Measurements from ENCODE around the gene NHSL1. TPM values are rescaled to one million over a fixed set of nuclear protein-coding genes. Genes with fewer than 3 reads are reported as not detected.
A peak's percentile ranks its signal among the peaks of the same experiment; 100 is the strongest.

NHSL1 gene
- total RNA-seq, 6 experiments from 2014 or later: 19.8 to 54.2 (median 28.5) TPM

GRCh38 chr6:138527411-138528088, 28.3 kb upstream of the NHSL1 start:
- intact Hi-C loops (cut with DNase I): no loop called here
- DNase-seq: no peak
- Histone ChIP-seq H3K4me1 (peaks cover 0 to 11% (median 2%) of the 10 kb centered on the region in 4 donors), H3K27me3 (no peaks in the 10 kb centered on the region), H3K27ac (peak overlapping the region in 2 of 3 donors; percentile 28 to 38), H3K9me3 (no peaks in the 10 kb centered on the region), H3K4me3 (no peak overlapping the region), H3K36me3 (no peaks in the 10 kb centered on the region)
- 75% methylated on average over 7 of the region's 8 CpGs for WGBS (ENCODE audit: insufficient coverage, low coverage, low lambda C conversion rate, missing lambda C conversion rate)
- no peak for TF ChIP-seq CTCF (IDR thresholded peaks at IDR 0.05)
- TF ChIP-seq POLR2A (IDR thresholded peaks at IDR 0.05): no peak
- no peak for ATAC-seq

GRCh38 chr6:138526822-138527235, 27.5 kb upstream of the NHSL1 start:
- Histone ChIP-seq H3K9me3 (no peaks in the 10 kb centered on the region), H3K27ac (peak overlapping the region in 2 of 3 donors; percentile 28 to 38), H3K36me3 (no peaks in the 10 kb centered on the region), H3K4me1 (peaks cover 0 to 17% (median 4%) of the 10 kb centered on the region in 4 donors), H3K27me3 (no peaks in the 10 kb centered on the region), H3K4me3 (peak overlapping the region in 2 of 3 donors; percentile 34 to 35)
- ATAC-seq (peak; percentile 59 to 74 (median 70)), DNase-seq (no peak)
- 15% methylated on average over 11 of the region's 11 CpGs for WGBS (ENCODE audit: insufficient coverage, low coverage, low lambda C conversion rate, missing lambda C conversion rate)
- intact Hi-C loops (cut with DNase I): no loop called here
- TF ChIP-seq POLR2A (IDR thresholded peaks at IDR 0.05) (no peak), CTCF (IDR thresholded peaks at IDR 0.05) (no peak)

- no peak for DNase-seq
- TF ChIP-seq POLR2A (IDR thresholded peaks at IDR 0.05) (no peak), CTCF (IDR thresholded peaks at IDR 0.05) (no peak)
- H3K27ac ChIP-seq: no peak overlapping the region
- peaks cover 0 to 17% (median 4%) of the 10 kb centered on the region in 4 donors for H3K4me1 ChIP-seq
- no peak for ATAC-seq
- intact Hi-C loops (cut with DNase I): no loop called here
- no peaks in the 10 kb centered on the region for H3K36me3 ChIP-seq
- H3K9me3 ChIP-seq: no peaks in the 10 kb centered on the region
- H3K27me3 ChIP-seq: no peaks in the 10 kb centered on the region
- H3K4me3 ChIP-seq: no peak overlapping the region
- 84% methylated on average over 4 of the region's 4 CpGs for WGBS (ENCODE audit: insufficient coverage, low coverage, low lambda C conversion rate, missing lambda C conversion rate)
These were observed 26.1 kb upstream of the NHSL1 start for GRCh38 chr6:138525355-138525754.

- ATAC-seq: no peak
- intact Hi-C loops (cut with DNase I): no loop called here
- 45% methylated on average over 2 of the region's 2 CpGs for WGBS (ENCODE audit: insufficient coverage, low coverage, low lambda C conversion rate, missing lambda C conversion rate)
These were observed 25.2 kb upstream of the NHSL1 start for GRCh38 chr6:138524526-138524925.

More at GRCh38 chr6:138524526-138524925, 25.2 kb upstream of the NHSL1 start:
- H3K4me1 ChIP-seq: peaks cover 0 to 17% (median 4%) of the 10 kb centered on the region in 4 donors
- H3K9me3 ChIP-seq: no peaks in the 10 kb centered on the region
- DNase-seq: no peak
- no peaks in the 10 kb centered on the region for H3K27me3 ChIP-seq
- no peaks in the 10 kb centered on the region for H3K36me3 ChIP-seq
- no peak for TF ChIP-seq POLR2A (IDR thresholded peaks at IDR 0.05)
- no peak for TF ChIP-seq CTCF (IDR thresholded peaks at IDR 0.05)
- H3K27ac ChIP-seq: no peak overlapping the region
- no peak overlapping the region for H3K4me3 ChIP-seq

Data from right lobe of liver (tissue), 6 donors.